H1 (cell line): ENCODE results near the gene ZNF746. TPM values are rescaled to one million over a fixed set of nuclear protein-coding genes. Genes with fewer than 3 reads are reported as not detected.

Source experiments
- CTCF ChIA-PET: fragments of 300-600 bp; sonication (Branson Sonifier 250); formaldehyde crosslinking; loops from one replicate; lab custom pipeline; 2021; ENCODE audit not compliant: partially characterized antibody; lab: Charles Lee
- POLR2A ChIA-PET: fragments of 300-600 bp; sonication (Branson Sonifier 250); formaldehyde crosslinking; loops from one replicate; lab custom pipeline; 2021; ENCODE audit warnings: inconsistent platforms; ENCODE audit not compliant: partially characterized antibody; lab: Charles Lee
- DNase-seq, 2 experiments: peaks; one replicate each; pipeline versions ENCODE4 v3.0.0 to v3.0.0-alpha.2; 2010 to 2022; ENCODE audit warnings: low spot score in 2 of 2, low read depth in 1 of 2, mixed read lengths in 1 of 2
- FAIRE-seq: peaks from 2 replicates; lab custom pipeline; 2011; peaks lifted over from hg19 to GRCh38; lab: Jason Lieb, UNC
- H2AFZ ChIP-seq: 2 replicates; pipeline ENCODE4 v1.8.1; 2012; ENCODE audit warnings: low read length, inconsistent platforms
- H2AK5ac ChIP-seq: 2 replicates; pipeline ENCODE4 v1.6.1; 2013; ENCODE audit warnings: low read depth, low read length
- H2BK120ac ChIP-seq: replicated peaks from 2 replicates; pipeline ENCODE3; 2013; ENCODE audit warnings: low read depth, low read length, inconsistent platforms
- H2BK12ac ChIP-seq: 2 replicates; pipeline ENCODE4 v1.6.1; 2013; ENCODE audit warnings: low read depth, low read length
- H2BK15ac ChIP-seq: 2 replicates; pipeline ENCODE4 v1.6.1; 2013; ENCODE audit warnings: low read length
- H2BK20ac ChIP-seq: 2 replicates; pipeline ENCODE4 v1.6.1; 2013; ENCODE audit warnings: low read length
- H2BK5ac ChIP-seq: 2 replicates; pipeline ENCODE4 v1.6.1; 2013; ENCODE audit warnings: low read depth, low read length
- H3K14ac ChIP-seq: 2 replicates; pipeline ENCODE4 v1.6.1; 2013; ENCODE audit warnings: inconsistent platforms; ENCODE audit not compliant: insufficient read length
- H3K18ac ChIP-seq: 2 replicates; pipeline ENCODE4 v1.6.1; 2013; ENCODE audit warnings: low read length; ENCODE audit errors: extremely low read depth
- H3K23ac ChIP-seq: 2 replicates; pipeline ENCODE4 v1.6.1; 2013; ENCODE audit warnings: inconsistent platforms; ENCODE audit not compliant: insufficient read length
- H3K23me2 ChIP-seq: 2 replicates; pipeline ENCODE4 v1.6.1; 2013; ENCODE audit warnings: low read depth, low read length
- H3K27ac ChIP-seq: 2 replicates; pipeline ENCODE4 v1.6.1; 2011; ENCODE audit warnings: low read depth, low read length, inconsistent platforms
- H3K27me3 ChIP-seq, 4 experiments: replicated peaks in 1 of 4; 1 replicate in 1 of 4; 2 replicates in 3 of 4; pipeline versions ENCODE4 v1.6.1 to v1.8.1; 2011 to 2013; ENCODE audit warnings: low read length in 3 of 4, mild to moderate bottlenecking in 3 of 4, inconsistent platforms in 2 of 4, mixed read lengths in 2 of 4, moderate library complexity in 1 of 4; ENCODE audit not compliant: control insufficient read depth in 3 of 4, insufficient read depth in 3 of 4; ENCODE audit errors: extremely low read depth in 1 of 4
- H3K36me3 ChIP-seq, 4 experiments: 2 replicates each; pipeline versions ENCODE4 v1.6.1 to v1.8.1; 2011 to 2013; ENCODE audit warnings: mild to moderate bottlenecking in 4 of 4, low read length in 3 of 4, moderate library complexity in 2 of 4, control low read depth in 1 of 4, inconsistent platforms in 1 of 4; ENCODE audit not compliant: insufficient read depth in 4 of 4, control insufficient read depth in 2 of 4
- H3K4ac ChIP-seq: replicated peaks from 2 replicates; pipeline ENCODE3; 2013; ENCODE audit warnings: low read length, low read depth, mixed read lengths, inconsistent platforms; ENCODE audit not compliant: insufficient read length
- H3K4me1 ChIP-seq, 4 experiments: replicated peaks in 1 of 4; 1 replicate in 1 of 4; 2 replicates in 3 of 4; pipeline versions ENCODE4 v1.6.1 to v1.8.1; 2011 to 2013; ENCODE audit warnings: low read length in 3 of 4, inconsistent platforms in 2 of 4, mixed read lengths in 1 of 4; ENCODE audit not compliant: insufficient read depth in 4 of 4, control insufficient read depth in 3 of 4
- H3K4me2 ChIP-seq, 2 experiments: 2 replicates each; pipeline versions ENCODE4 v1.6.1 to v1.8.1; 2011 to 2013; ENCODE audit warnings: low read depth in 2 of 2, low read length in 2 of 2, control low read depth in 1 of 2, inconsistent platforms in 1 of 2, mild to moderate bottlenecking in 1 of 2; ENCODE audit not compliant: insufficient read depth in 1 of 2
- H3K4me3 ChIP-seq, 4 experiments: fragments of 200-600, 300-600 bp in 1 of 4; sonication (generic), shearing (Covaris generic), sonication (Bioruptor Twin) in 1 of 4; 2 replicates each; pipeline versions ENCODE4 v1.5.1 to v1.8.1; 2011 to 2016; ENCODE audit warnings: low read length in 4 of 4, low read depth in 3 of 4, control low read depth in 2 of 4, inconsistent platforms in 2 of 4, mild to moderate bottlenecking in 2 of 4, mixed read lengths in 1 of 4, moderate library complexity in 1 of 4; ENCODE audit not compliant: insufficient read depth in 2 of 4; ENCODE audit errors: extremely low read depth in 1 of 4
- H3K56ac ChIP-seq: replicated peaks from 2 replicates; pipeline ENCODE3; 2013; ENCODE audit warnings: low read depth, mild to moderate bottlenecking, mixed read lengths, low read length, inconsistent platforms; ENCODE audit not compliant: insufficient read length
- H3K79me1 ChIP-seq: 2 replicates; pipeline ENCODE4 v1.6.1; 2013; ENCODE audit warnings: low read depth, low read length, control low read depth
- H3K79me2 ChIP-seq, 2 experiments: 2 replicates each; pipeline versions ENCODE4 v1.6.1 to v1.8.1; 2012 to 2013; ENCODE audit warnings: low read length in 2 of 2, mild to moderate bottlenecking in 2 of 2, inconsistent platforms in 1 of 2; ENCODE audit not compliant: insufficient read depth in 2 of 2, control insufficient read depth in 1 of 2
- H3K9ac ChIP-seq, 4 experiments: replicated peaks in 1 of 4; 1 replicate in 1 of 4; 2 replicates in 3 of 4; pipeline versions ENCODE4 v1.6.1 to v1.8.1; 2011 to 2013; ENCODE audit warnings: low read depth in 3 of 4, low read length in 3 of 4, control low read depth in 2 of 4, mild to moderate bottlenecking in 2 of 4, moderate library complexity in 2 of 4, inconsistent platforms in 1 of 4; ENCODE audit errors: extremely low read depth in 1 of 4
- H3K9me3 ChIP-seq, 2 experiments: 2 replicates each; pipeline versions ENCODE4 v1.6.1 to v1.8.1; 2012 to 2013; ENCODE audit warnings: mild to moderate bottlenecking in 2 of 2, moderate library complexity in 2 of 2, control low read depth in 1 of 2, inconsistent platforms in 1 of 2, low read depth in 1 of 2, low read length in 1 of 2, mixed read lengths in 1 of 2; ENCODE audit not compliant: insufficient read depth in 2 of 2
- H4K20me1 ChIP-seq, 2 experiments: replicated peaks in 1 of 2; 2 replicates each; pipeline versions ENCODE3 to v1.8.1; 2011 to 2013; ENCODE audit warnings: inconsistent platforms in 2 of 2, low read length in 2 of 2, mild to moderate bottlenecking in 1 of 2; ENCODE audit not compliant: insufficient read depth in 2 of 2, control insufficient read depth in 1 of 2
- H4K5ac ChIP-seq: 2 replicates; pipeline ENCODE4 v1.6.1; 2013; ENCODE audit warnings: low read length, low read depth, mixed read lengths, inconsistent platforms; ENCODE audit not compliant: insufficient read length
- H4K8ac ChIP-seq: 2 replicates; pipeline ENCODE4 v1.8.0; 2013; ENCODE audit warnings: mild to moderate bottlenecking, moderate library complexity, low read length, inconsistent platforms; ENCODE audit not compliant: insufficient read depth; ENCODE audit errors: extremely low read depth
- H4K91ac ChIP-seq: replicated peaks from 2 replicates; pipeline ENCODE3; 2013; ENCODE audit warnings: low read length, mixed read lengths, inconsistent platforms; ENCODE audit not compliant: insufficient read length
- BRCA1 ChIP-seq: IDR thresholded peaks from 2 replicates; pipeline ENCODE4 v1.6.1; 2012; ENCODE audit warnings: low read depth, low read length, improper control_type of control experiment
- CTBP2 ChIP-seq: IDR thresholded peaks from 2 replicates; pipeline ENCODE4 v1.7.0; 2011; ENCODE audit warnings: borderline replicate concordance, mild to moderate bottlenecking, moderate library complexity, mixed read lengths, low read length; ENCODE audit not compliant: insufficient read depth, insufficient read length
- RFX5 ChIP-seq: IDR thresholded peaks from 2 replicates; pipeline ENCODE4 v1.6.1; 2011; ENCODE audit warnings: low read depth, low read length, improper control_type of control experiment, borderline replicate concordance
- RNF2 ChIP-seq: fragments of 200-900, 300-1000 bp; sonication (generic); IDR thresholded peaks from 2 replicates; pipeline ENCODE4 v1.7.1; 2016; ENCODE audit warnings: borderline replicate concordance, low read depth, mild to moderate bottlenecking, antibody characterized with exemption, low read length; ENCODE audit not compliant: poor library complexity, severe bottlenecking; ENCODE audit errors: missing control alignments
- SIRT6 ChIP-seq: IDR thresholded peaks from one replicate; pipeline ENCODE4 v1.7.1; 2012; ENCODE audit warnings: low read length, inconsistent platforms
- polyA plus RNA-seq, 7 experiments: library from polyadenylated mRNA; depleted of rRNA in 3 of 7; stranded (reverse) in 5 of 7; unstranded in 2 of 7; fragments of >200 nt in 5 of 7; fragments of 200-250 nt in 2 of 7; gene quantifications; 1 replicate in 5 of 7; 2 replicates in 1 of 7; 4 replicates in 1 of 7; pipeline versions ENCODE4 v1.2.1 to v1.2.3, GENCODE V29; 2011 to 2013; ENCODE audit warnings: missing spikeins in 2 of 7, mixed read lengths in 2 of 7
- total RNA-seq: library from RNA; stranded (reverse); fragmentation: NEBNext Ultra II Directional; extraction: Animal tissue kit (Norgen Biotek cat#: 25700); gene quantifications from 2 replicates; pipeline ENCODE4 v1.2.1, GENCODE V29; 2021

Gene ZNF746
- total and polyA plus RNA-seq, 2 of the 8 experiments (the other 6 are each of a cell fraction or from before 2014, with no cell fraction given), result 7.5 to 15.6 TPM

DNA sequence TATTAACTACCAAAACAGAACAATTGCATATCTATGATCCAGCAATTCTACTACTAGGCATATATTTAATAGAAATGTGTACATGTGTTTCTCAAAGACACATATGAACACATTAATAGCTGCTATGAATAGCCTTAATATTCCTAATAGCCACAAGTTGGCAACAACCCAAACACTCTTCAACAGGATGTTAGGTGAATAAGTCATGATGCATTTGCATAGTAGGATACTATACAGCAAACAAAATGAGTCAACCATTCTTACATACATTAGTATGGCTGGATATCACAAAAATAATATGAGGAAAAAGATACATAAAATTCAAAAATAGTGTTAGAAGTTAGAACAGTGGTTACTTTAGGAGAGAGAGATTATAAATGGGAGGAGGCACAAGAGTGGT is 26.8 kb upstream of the ZNF746 start:
- Histone ChIP-seq H3K36me3 (no peaks in the 10 kb centered on the region), H3K9ac (no peak overlapping the region), H3K14ac (no peak overlapping the region), H4K5ac (no peak overlapping the region), H3K79me1 (no peaks in the 10 kb centered on the region), H2BK12ac (no peak overlapping the region), H3K27me3 (no peaks in the 10 kb centered on the region), H3K4me1 (no peaks in the 10 kb centered on the region), H3K79me2 (no peaks in the 10 kb centered on the region), H3K23ac (no peak overlapping the region), H4K20me1 (no peaks in the 10 kb centered on the region), H3K18ac (no peak overlapping the region), H3K23me2 (no peaks in the 10 kb centered on the region), H3K27ac (no peak overlapping the region), H3K56ac (no peak overlapping the region), H2BK5ac (no peak overlapping the region), H4K8ac (no peak overlapping the region), H3K4me2 (no peak overlapping the region), H3K4ac (no peak overlapping the region), H2AK5ac (no peak overlapping the region), H3K4me3 (no peak overlapping the region), H2AFZ (no peak overlapping the region), H2BK15ac (no peak overlapping the region), H2BK120ac (no peak overlapping the region), H3K9me3 (peaks cover 33 to 36% of the 10 kb centered on the region in 2 experiments), H4K91ac (no peak overlapping the region), H2BK20ac (no peak overlapping the region)
- ChIA-PET POLR2A (no interaction called here), CTCF (interaction anchor here (0.7 kb wide), 1 partner anchor 99 kb away, joined by 3 read pairs; no protein-coding TSS in a partner anchor)
- no peak for FAIRE-seq
- DNase-seq, result no peak
- no peak for TF ChIP-seq BRCA1
- TF ChIP-seq RFX5, result no peak
- no peak for TF ChIP-seq RNF2
- TF ChIP-seq CTBP2, result no peak
- no peak for TF ChIP-seq SIRT6
